Measurements from ENCODE around the gene WFDC10B. TPM values are rescaled to one million over a fixed set of nuclear protein-coding genes. Genes with fewer than 3 reads are reported as not detected.
"Not testable (repeated sequence)": the region's sequence is repeated elsewhere in the genome, so short reads cannot be mapped to it uniquely, and the experiment has no call there.

WFDC10B gene
- total and polyA plus RNA-seq, 2 donors: 6.9 TPM; not detected in 1

- WGBS: 88% methylated on average over 2 of the region's 2 CpGs
- Histone ChIP-seq H3K4me1 (ENCODE audit: insufficient read depth) (no peaks in the 10 kb centered on the region), H3K36me3 (ENCODE audit: insufficient read depth) (no peaks in the 10 kb centered on the region), H3K27ac (ENCODE audit: low read depth) (no peak overlapping the region), H3K4me3 (ENCODE audit: low read depth, low read length) (no peak overlapping the region)
- no peak for DNase-seq (ENCODE audit: extremely low spot score)
Measured at GRCh38 chr20:45695496-45695895, 9.3 kb downstream of the WFDC10B start.

GRCh38 chr20:45693346-45693745, 11.5 kb downstream of the WFDC10B start:
- H3K27ac ChIP-seq (ENCODE audit: low read depth); H3K4me1 ChIP-seq (ENCODE audit: insufficient read depth); H3K4me3 ChIP-seq (ENCODE audit: low read depth, low read length); H3K36me3 ChIP-seq (ENCODE audit: insufficient read depth); DNase-seq (ENCODE audit: extremely low spot score): not testable (repeated sequence)
- 88% methylated on average over 12 of the region's 12 CpGs for WGBS

GRCh38 chr20:45685896-45686295, 18.9 kb downstream of the WFDC10B start:
- Histone ChIP-seq H3K4me3 (ENCODE audit: low read depth, low read length) (no peak overlapping the region), H3K4me1 (ENCODE audit: insufficient read depth) (no peaks in the 10 kb centered on the region), H3K36me3 (ENCODE audit: insufficient read depth) (no peaks in the 10 kb centered on the region), H3K27ac (ENCODE audit: low read depth) (no peak overlapping the region)
- DNase-seq (ENCODE audit: extremely low spot score): no peak
- 62% methylated on average over 3 of the region's 3 CpGs for WGBS

DNA sequence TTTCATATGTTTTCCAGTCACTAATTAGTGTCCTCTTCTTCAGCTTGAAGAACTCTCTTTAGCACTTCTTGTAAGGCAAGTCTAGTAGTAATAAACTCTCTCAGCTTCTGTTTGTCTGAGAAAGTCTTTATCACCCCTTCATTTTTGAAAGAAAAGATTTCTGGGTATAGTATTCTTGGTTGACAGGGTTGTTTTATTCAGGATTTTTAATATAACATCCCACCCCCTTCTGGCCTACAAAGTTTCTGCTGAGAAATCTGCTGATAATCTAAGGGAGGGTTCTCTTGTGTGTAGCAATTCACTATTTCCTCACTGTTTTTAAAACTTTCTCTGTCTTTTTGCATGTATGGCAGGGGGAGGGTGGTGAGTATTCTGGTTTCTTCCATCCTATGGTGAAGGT, 25.2 kb downstream of the WFDC10B start:
- H3K27ac ChIP-seq (ENCODE audit: low read depth): no peak overlapping the region
- H3K36me3 ChIP-seq (ENCODE audit: insufficient read depth): no peaks in the 10 kb centered on the region
- H3K4me1 ChIP-seq (ENCODE audit: insufficient read depth): no peaks in the 10 kb centered on the region
- DNase-seq (ENCODE audit: extremely low spot score): no peak
- H3K4me3 ChIP-seq (ENCODE audit: low read depth, low read length): no peak overlapping the region

- no peak for DNase-seq (ENCODE audit: extremely low spot score)
- no peaks in the 10 kb centered on the region for H3K4me1 ChIP-seq (ENCODE audit: insufficient read depth)
- no peak overlapping the region for H3K27ac ChIP-seq (ENCODE audit: low read depth)
- no peak overlapping the region for H3K4me3 ChIP-seq (ENCODE audit: low read depth, low read length)
- H3K36me3 ChIP-seq (ENCODE audit: insufficient read depth): no peaks in the 10 kb centered on the region
Measured at GRCh38 chr20:45672765-45673164, 32.1 kb downstream of the WFDC10B start.

- Histone ChIP-seq H3K27ac (ENCODE audit: low read depth) (no peak within 1 kb of the TSS), H3K4me1 (ENCODE audit: insufficient read depth) (no peaks in the 10 kb centered on the region), H3K4me3 (ENCODE audit: low read depth, low read length) (no peak within 1 kb of the TSS), H3K36me3 (ENCODE audit: insufficient read depth) (no peaks in the 10 kb centered on the region)
- 74% methylated on average over 1 of the region's 1 CpG for whole genome bisulfite sequencing
- DNase-seq (ENCODE audit: extremely low spot score): no peak
Measured at GRCh38 chr20:45670139-45670538, 34.7 kb downstream of the WFDC10B start, which contains the start of gene WFDC11. WFDC11 (minus strand) TSS chr20:45670239; CDS start chr20:45650600, 19,639 bp downstream.

GRCh38 chr20:45657038-45657437, 47.8 kb downstream of the WFDC10B start:
- 93% methylated on average over 3 of the region's 3 CpGs for WGBS
- not testable (repeated sequence) for H3K4me1 ChIP-seq (ENCODE audit: insufficient read depth); DNase-seq (ENCODE audit: extremely low spot score); H3K36me3 ChIP-seq (ENCODE audit: insufficient read depth); H3K4me3 ChIP-seq (ENCODE audit: low read depth, low read length); H3K27ac ChIP-seq (ENCODE audit: low read depth)

- not testable (repeated sequence) for H3K27ac ChIP-seq (ENCODE audit: low read depth); H3K36me3 ChIP-seq (ENCODE audit: insufficient read depth); H3K4me3 ChIP-seq (ENCODE audit: low read depth, low read length); H3K4me1 ChIP-seq (ENCODE audit: insufficient read depth); DNase-seq (ENCODE audit: extremely low spot score)
- 76% methylated on average over 7 of the region's 7 CpGs for WGBS
Measured at GRCh38 chr20:45651726-45652125, 53.1 kb downstream of the WFDC10B start.

DNA sequence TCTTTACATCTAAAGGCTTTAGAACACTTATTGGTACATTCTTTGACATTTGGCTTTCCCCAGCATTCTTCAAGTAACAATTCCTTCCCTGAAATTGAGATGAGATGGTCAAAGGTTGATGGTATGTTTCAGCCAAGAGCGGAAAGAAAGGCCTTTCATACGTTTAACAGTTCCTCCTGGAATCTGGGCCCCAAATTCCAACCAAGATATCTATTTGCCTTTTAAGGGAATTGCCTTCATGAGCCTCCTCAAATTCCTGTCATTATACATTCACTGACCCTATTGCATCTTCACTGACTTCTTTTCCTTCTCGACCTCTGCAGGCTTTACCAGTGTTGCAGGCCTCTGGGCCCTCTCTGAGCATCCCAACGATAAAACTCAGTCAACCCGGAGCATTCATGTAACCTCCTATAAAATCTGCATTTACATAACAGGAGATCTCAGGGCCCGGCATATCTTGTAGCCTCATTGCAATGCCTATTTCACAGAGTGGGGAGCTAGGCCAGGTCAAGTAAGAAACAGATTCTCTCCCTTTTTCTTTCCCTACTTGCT, 55.4 kb downstream of the WFDC10B start:
- Histone ChIP-seq H3K27ac (ENCODE audit: low read depth) (no peak overlapping the region), H3K4me3 (ENCODE audit: low read depth, low read length) (no peak overlapping the region), H3K4me1 (ENCODE audit: insufficient read depth) (no peaks in the 10 kb centered on the region), H3K36me3 (ENCODE audit: insufficient read depth) (no peaks in the 10 kb centered on the region)
- no peak for DNase-seq (ENCODE audit: extremely low spot score)
- WGBS: 69% methylated on average over 6 of the region's 6 CpGs

DNA sequence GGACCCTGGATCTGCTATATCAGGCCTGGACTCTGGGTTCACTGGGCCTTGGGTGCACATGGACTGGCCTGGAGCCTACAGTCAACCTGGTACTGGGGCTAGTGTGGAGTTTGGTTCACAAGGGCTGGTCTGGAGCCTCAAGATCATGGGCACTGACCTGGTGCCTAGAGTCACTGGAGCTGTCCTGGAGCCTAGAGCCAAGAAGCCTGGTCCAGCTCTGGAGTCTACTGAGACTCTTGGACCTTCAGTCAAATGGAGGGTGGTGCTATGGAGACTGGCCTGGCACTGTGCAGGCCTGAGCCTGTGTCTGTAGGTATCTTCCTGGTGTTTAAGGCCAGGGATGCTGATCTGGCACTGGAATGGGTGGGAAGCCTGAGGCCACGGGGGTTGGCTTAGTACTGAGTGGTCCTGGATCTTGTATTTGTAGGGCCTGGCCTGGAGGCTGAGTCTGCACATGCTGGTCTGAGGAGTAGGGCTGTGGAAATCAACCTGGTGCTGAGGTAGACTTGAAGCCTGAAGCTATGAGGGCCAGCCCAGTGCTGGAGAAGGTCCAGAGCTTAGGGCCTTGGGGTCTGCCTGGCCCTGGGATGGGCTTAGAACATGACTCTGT, 57.3 kb downstream of the WFDC10B start:
- Histone ChIP-seq H3K36me3 (ENCODE audit: insufficient read depth) (no peaks in the 10 kb centered on the region), H3K27ac (ENCODE audit: low read depth) (no peak overlapping the region), H3K4me1 (ENCODE audit: insufficient read depth) (no peaks in the 10 kb centered on the region), H3K4me3 (ENCODE audit: low read depth, low read length) (no peak overlapping the region)
- no peak for DNase-seq (ENCODE audit: extremely low spot score)
- 73% methylated on average over 1 of the region's 1 CpG for WGBS

DNA sequence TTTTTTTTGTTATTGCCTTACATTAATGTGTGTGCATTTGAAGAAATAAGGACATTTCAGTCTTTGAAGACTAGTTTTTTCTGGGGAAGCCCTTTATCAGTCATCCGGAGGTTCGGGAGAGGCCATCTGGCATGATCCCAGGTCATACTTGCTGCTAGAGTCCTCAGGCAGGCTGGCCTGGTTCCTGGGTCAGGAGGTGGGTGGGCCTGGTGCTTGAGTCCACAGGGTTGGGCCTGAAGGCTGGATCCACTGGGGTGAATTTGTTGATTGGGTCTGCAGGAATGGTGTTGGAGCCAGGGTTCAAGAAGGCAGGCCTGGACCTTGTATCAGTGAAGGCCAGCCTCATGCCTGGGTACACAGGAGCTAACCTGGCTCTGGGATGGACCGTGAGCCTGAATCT, 57.9 kb downstream of the WFDC10B start:
- H3K4me1 ChIP-seq (ENCODE audit: insufficient read depth): no peaks in the 10 kb centered on the region
- H3K36me3 ChIP-seq (ENCODE audit: insufficient read depth): no peaks in the 10 kb centered on the region
- no peak for DNase-seq (ENCODE audit: extremely low spot score)
- 82% methylated on average over 3 of the region's 3 CpGs for WGBS
- no peak overlapping the region for H3K4me3 ChIP-seq (ENCODE audit: low read depth, low read length)
- no peak overlapping the region for H3K27ac ChIP-seq (ENCODE audit: low read depth)

DNA sequence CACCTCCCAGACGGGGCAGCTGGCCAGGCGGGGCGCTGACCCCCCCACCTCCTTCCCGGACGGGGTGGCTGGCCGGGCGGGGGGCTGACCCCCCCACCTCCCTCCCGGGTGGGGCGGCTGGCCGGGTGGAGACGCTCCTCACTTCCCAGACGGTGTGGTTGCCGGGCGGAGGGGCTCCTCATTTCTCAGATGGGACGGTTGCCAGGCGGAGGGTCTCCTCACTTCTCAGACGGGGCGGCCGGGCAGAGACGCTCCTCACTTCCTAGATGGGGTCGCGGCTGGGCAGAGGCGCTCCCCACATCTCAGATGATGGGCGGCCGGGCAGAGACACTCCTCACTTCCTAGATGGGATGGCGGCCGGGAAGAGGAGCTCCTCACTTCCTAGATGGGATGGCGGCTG, 59.0 kb downstream of the WFDC10B start:
- not testable (repeated sequence) for H3K4me1 ChIP-seq (ENCODE audit: insufficient read depth); H3K4me3 ChIP-seq (ENCODE audit: low read depth, low read length); H3K27ac ChIP-seq (ENCODE audit: low read depth); DNase-seq (ENCODE audit: extremely low spot score); H3K36me3 ChIP-seq (ENCODE audit: insufficient read depth)
- WGBS: 92% methylated on average over 28 of the region's 28 CpGs

GRCh38 chr20:45641076-45641475, 63.7 kb downstream of the WFDC10B start:
- not testable (repeated sequence) for H3K4me1 ChIP-seq (ENCODE audit: insufficient read depth); H3K27ac ChIP-seq (ENCODE audit: low read depth); H3K4me3 ChIP-seq (ENCODE audit: low read depth, low read length); DNase-seq (ENCODE audit: extremely low spot score); H3K36me3 ChIP-seq (ENCODE audit: insufficient read depth)
- WGBS: 96% methylated on average over 24 of the region's 24 CpGs

GRCh38 chr20:45639687-45640086, 65.1 kb downstream of the WFDC10B start:
- H3K36me3 ChIP-seq (ENCODE audit: insufficient read depth): no peaks in the 10 kb centered on the region
- no peak overlapping the region for H3K27ac ChIP-seq (ENCODE audit: low read depth)
- 81% methylated on average over 5 of the region's 5 CpGs for WGBS
- no peak for DNase-seq (ENCODE audit: extremely low spot score)
- H3K4me1 ChIP-seq (ENCODE audit: insufficient read depth): no peaks in the 10 kb centered on the region
- H3K4me3 ChIP-seq (ENCODE audit: low read depth, low read length): no peak overlapping the region

- DNase-seq (ENCODE audit: extremely low spot score): no peak
- Histone ChIP-seq H3K36me3 (ENCODE audit: insufficient read depth) (no peaks in the 10 kb centered on the region), H3K4me3 (ENCODE audit: low read depth, low read length) (no peak overlapping the region), H3K4me1 (ENCODE audit: insufficient read depth) (no peaks in the 10 kb centered on the region), H3K27ac (ENCODE audit: low read depth) (no peak overlapping the region)
- WGBS: 89% methylated on average over 1 of the region's 1 CpG
Measured at GRCh38 chr20:45636513-45636912, 68.3 kb downstream of the WFDC10B start.
